ENCODE measurements around the gene GATD1. TPM values are rescaled to one million over a fixed set of nuclear protein-coding genes. Genes with fewer than 3 reads are reported as not detected.
A peak's percentile ranks its signal among the peaks of the same experiment; 100 is the strongest.

GATD1 gene
- polyA plus RNA-seq, 2 donors, result 23.1 to 49.2 TPM

DNA sequence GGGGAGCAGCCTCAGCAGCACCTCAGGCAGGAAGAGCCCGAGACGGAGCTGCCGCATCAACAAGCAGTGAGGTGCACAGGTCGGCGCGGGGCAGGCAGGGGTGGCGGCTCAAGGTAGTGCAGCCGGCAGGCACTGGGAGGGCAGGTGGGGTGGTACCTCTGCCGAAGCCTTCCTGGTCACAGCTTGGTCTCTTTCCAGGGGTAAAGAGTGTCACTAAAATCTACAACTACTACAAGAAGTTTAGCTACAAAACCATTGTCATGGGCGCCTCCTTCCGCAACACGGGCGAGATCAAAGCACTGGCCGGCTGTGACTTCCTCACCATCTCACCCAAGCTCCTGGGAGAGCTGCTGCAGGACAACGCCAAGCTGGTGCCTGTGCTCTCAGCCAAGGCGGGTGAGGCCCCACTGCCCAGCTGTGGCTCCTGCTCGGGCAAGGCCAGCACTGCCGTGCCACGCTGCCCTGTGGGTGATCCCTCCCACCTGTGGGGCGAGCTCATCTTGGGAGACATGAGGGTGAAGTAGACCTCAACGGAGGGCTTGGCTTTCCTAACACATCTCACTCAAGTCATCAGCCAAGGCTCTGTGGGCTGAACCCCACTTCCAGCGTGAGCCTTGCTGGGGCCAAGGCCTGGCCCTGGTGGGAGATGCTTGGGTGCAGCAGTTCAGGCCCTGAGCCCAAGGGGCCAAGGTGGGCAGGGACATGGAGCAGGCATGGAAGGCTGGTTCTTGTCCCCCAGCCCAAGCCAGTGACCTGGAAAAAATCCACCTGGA lies 13.6 kb downstream of the GATD1 start:
- 69 to 77% methylated on average over 22 of the region's 22 CpGs for WGBS, 2 donors
- H3K27me3 ChIP-seq (ENCODE audit: control insufficient read depth in 1 of 2, insufficient read depth in 2 of 2, low read length in 2 of 2), result no peaks in the 10 kb centered on the region
- H3K27ac ChIP-seq (ENCODE audit: low read depth in 2 of 2, low read length in 1 of 2), result peak overlapping the region; percentile 91 to 96
- H3K4me1 ChIP-seq (ENCODE audit: control insufficient read depth in 2 of 2, insufficient read depth in 2 of 2, low read length in 1 of 2), result peaks cover 0 to 14% of the 10 kb centered on the region in 2 donors
- peaks cover 14 to 51% of the 10 kb centered on the region in 2 donors for H3K36me3 ChIP-seq (ENCODE audit: control insufficient read depth in 2 of 2, insufficient read depth in 2 of 2, low read length in 1 of 2)
- no peak overlapping the region for H3K4me3 ChIP-seq (ENCODE audit: low read depth in 1 of 2, low read length in 2 of 2)
- no peaks in the 10 kb centered on the region for H3K9me3 ChIP-seq (ENCODE audit: control insufficient read depth in 2 of 2, insufficient read depth in 1 of 2, low read depth in 1 of 2, low read length in 1 of 2)

- WGBS, 2 donors, result 45 to 50% methylated on average over 22 to 23 of the region's 24 CpGs
- H3K36me3 ChIP-seq (ENCODE audit: control insufficient read depth in 2 of 2, insufficient read depth in 2 of 2, low read length in 1 of 2), result peaks cover 14 to 53% of the 10 kb centered on the region in 2 donors
- H3K9me3 ChIP-seq (ENCODE audit: control insufficient read depth in 2 of 2, insufficient read depth in 1 of 2, low read depth in 1 of 2, low read length in 1 of 2), result no peaks in the 10 kb centered on the region
- H3K4me3 ChIP-seq (ENCODE audit: low read depth in 1 of 2, low read length in 2 of 2), result no peak overlapping the region
- peak overlapping the region; percentile 91 to 97 for H3K27ac ChIP-seq (ENCODE audit: low read depth in 2 of 2, low read length in 1 of 2)
- peaks cover 0 to 14% of the 10 kb centered on the region in 2 donors for H3K4me1 ChIP-seq (ENCODE audit: control insufficient read depth in 2 of 2, insufficient read depth in 2 of 2, low read length in 1 of 2)
- H3K27me3 ChIP-seq (ENCODE audit: control insufficient read depth in 1 of 2, insufficient read depth in 2 of 2, low read length in 2 of 2), result no peaks in the 10 kb centered on the region
Measured at GRCh38 chr11:763073-763463, 14.2 kb downstream of the GATD1 start.

- H3K9me3 ChIP-seq (ENCODE audit: control insufficient read depth in 2 of 2, insufficient read depth in 1 of 2, low read depth in 1 of 2, low read length in 1 of 2), result no peaks in the 10 kb centered on the region
- peak overlapping the region; percentile 81 to 97 for H3K27ac ChIP-seq (ENCODE audit: low read depth in 2 of 2, low read length in 1 of 2)
- H3K27me3 ChIP-seq (ENCODE audit: control insufficient read depth in 1 of 2, insufficient read depth in 2 of 2, low read length in 2 of 2), result no peaks in the 10 kb centered on the region
- H3K36me3 ChIP-seq (ENCODE audit: control insufficient read depth in 2 of 2, insufficient read depth in 2 of 2, low read length in 1 of 2), result peaks cover 14 to 53% of the 10 kb centered on the region in 2 donors
- peaks cover 0 to 14% of the 10 kb centered on the region in 2 donors for H3K4me1 ChIP-seq (ENCODE audit: control insufficient read depth in 2 of 2, insufficient read depth in 2 of 2, low read length in 1 of 2)
- 39 to 41% methylated on average over 8 to 10 of the region's 10 CpGs for WGBS, 2 donors
- no peak overlapping the region for H3K4me3 ChIP-seq (ENCODE audit: low read depth in 1 of 2, low read length in 2 of 2)
Measured at GRCh38 chr11:762421-763072, 14.7 kb downstream of the GATD1 start.

DNA sequence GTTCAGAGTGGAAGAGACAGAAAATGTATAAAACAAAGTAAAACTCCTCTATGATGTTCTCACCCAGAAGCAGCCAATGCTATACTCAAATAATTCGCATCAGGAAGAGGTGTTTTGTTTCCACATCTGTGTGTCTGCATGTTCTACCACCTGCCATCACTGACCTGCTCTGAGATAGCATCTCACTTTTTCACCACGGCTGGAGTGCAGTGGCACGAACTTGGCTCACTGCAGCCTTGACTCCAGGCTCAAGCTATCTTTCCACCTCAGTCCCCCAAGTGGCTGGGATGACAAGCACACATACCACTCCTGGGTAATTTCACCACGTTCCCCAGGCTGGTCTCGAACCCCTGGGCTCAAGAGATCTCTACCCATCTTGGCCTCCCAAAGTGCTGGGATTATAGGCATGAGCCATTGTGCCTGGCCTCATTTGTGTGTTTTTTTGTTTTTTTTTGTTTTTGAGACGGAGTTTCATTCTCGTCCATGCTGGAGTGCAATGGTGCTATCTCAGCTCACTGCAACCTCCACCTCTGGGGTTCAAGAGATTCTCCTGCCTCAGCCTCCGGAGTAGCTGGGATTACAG lies 15.7 kb downstream of the GATD1 start:
- peak overlapping the region in 1 of 2 donors; percentile 97 for H3K27ac ChIP-seq (ENCODE audit: low read depth in 2 of 2, low read length in 1 of 2)
- WGBS, 2 donors, result 91 to 93% methylated on average over 8 of the region's 8 CpGs
- H3K27me3 ChIP-seq (ENCODE audit: control insufficient read depth in 1 of 2, insufficient read depth in 2 of 2, low read length in 2 of 2), result no peaks in the 10 kb centered on the region
- H3K9me3 ChIP-seq (ENCODE audit: control insufficient read depth in 2 of 2, insufficient read depth in 1 of 2, low read depth in 1 of 2, low read length in 1 of 2), result no peaks in the 10 kb centered on the region
- peaks cover 14 to 47% of the 10 kb centered on the region in 2 donors for H3K36me3 ChIP-seq (ENCODE audit: control insufficient read depth in 2 of 2, insufficient read depth in 2 of 2, low read length in 1 of 2)
- H3K4me3 ChIP-seq (ENCODE audit: low read depth in 1 of 2, low read length in 2 of 2), result no peak overlapping the region
- peaks cover 0 to 11% of the 10 kb centered on the region in 2 donors for H3K4me1 ChIP-seq (ENCODE audit: control insufficient read depth in 2 of 2, insufficient read depth in 2 of 2, low read length in 1 of 2)

GRCh38 chr11:760236-760635 lies 17.1 kb downstream of the GATD1 start:
- Histone ChIP-seq H3K27ac (ENCODE audit: low read depth in 2 of 2, low read length in 1 of 2) (no peak overlapping the region), H3K36me3 (ENCODE audit: control insufficient read depth in 2 of 2, insufficient read depth in 2 of 2, low read length in 1 of 2) (peaks cover 15 to 45% of the 10 kb centered on the region in 2 donors), H3K4me3 (ENCODE audit: low read depth in 1 of 2, low read length in 2 of 2) (no peak overlapping the region), H3K9me3 (ENCODE audit: control insufficient read depth in 2 of 2, insufficient read depth in 1 of 2, low read depth in 1 of 2, low read length in 1 of 2) (no peaks in the 10 kb centered on the region), H3K4me1 (ENCODE audit: control insufficient read depth in 2 of 2, insufficient read depth in 2 of 2, low read length in 1 of 2) (peaks cover 0 to 11% of the 10 kb centered on the region in 2 donors), H3K27me3 (ENCODE audit: control insufficient read depth in 1 of 2, insufficient read depth in 2 of 2, low read length in 2 of 2) (no peaks in the 10 kb centered on the region)

DNA sequence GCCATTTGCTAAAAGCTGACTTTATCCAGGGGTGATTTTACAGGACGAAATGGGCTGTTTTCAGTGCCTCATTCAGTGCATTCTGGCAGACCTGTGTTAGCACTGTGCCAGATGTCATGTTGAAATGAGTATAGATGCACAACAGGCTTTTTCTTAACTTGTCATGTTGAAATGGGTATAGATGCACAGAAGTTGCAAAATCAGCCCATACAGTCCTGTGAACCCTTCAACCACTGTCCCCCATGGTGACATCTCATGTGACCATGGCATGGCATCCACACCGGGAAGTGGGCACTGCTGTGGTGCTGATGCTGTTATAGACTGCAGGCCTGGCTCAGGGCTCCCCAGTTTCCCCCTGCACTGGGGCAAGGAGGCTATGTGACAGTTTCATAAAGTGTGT lies 27.6 kb downstream of the GATD1 start:
- Histone ChIP-seq H3K4me1 (ENCODE audit: control insufficient read depth in 2 of 2, insufficient read depth in 2 of 2, low read length in 1 of 2) (peaks cover 0 to 4% of the 10 kb centered on the region in 2 donors), H3K4me3 (ENCODE audit: low read depth in 1 of 2, low read length in 2 of 2) (peak overlapping the region in 1 of 2 donors; percentile 20), H3K9me3 (ENCODE audit: control insufficient read depth in 2 of 2, insufficient read depth in 1 of 2, low read depth in 1 of 2, low read length in 1 of 2) (no peaks in the 10 kb centered on the region), H3K36me3 (ENCODE audit: control insufficient read depth in 2 of 2, insufficient read depth in 2 of 2, low read length in 1 of 2) (peaks cover 0 to 4% of the 10 kb centered on the region in 2 donors), H3K27ac (ENCODE audit: low read depth in 2 of 2, low read length in 1 of 2) (no peak overlapping the region), H3K27me3 (ENCODE audit: control insufficient read depth in 1 of 2, insufficient read depth in 2 of 2, low read length in 2 of 2) (no peaks in the 10 kb centered on the region)
- 55 to 74% methylated on average over 2 of the region's 2 CpGs for WGBS, 2 donors

GRCh38 chr11:748007-748359 lies 29.3 kb downstream of the GATD1 start:
- no peaks in the 10 kb centered on the region for H3K9me3 ChIP-seq (ENCODE audit: control insufficient read depth in 2 of 2, insufficient read depth in 1 of 2, low read depth in 1 of 2, low read length in 1 of 2)
- H3K4me3 ChIP-seq (ENCODE audit: low read depth in 1 of 2, low read length in 2 of 2), result peak overlapping the region; percentile 80 to 98
- no peaks in the 10 kb centered on the region for H3K27me3 ChIP-seq (ENCODE audit: control insufficient read depth in 1 of 2, insufficient read depth in 2 of 2, low read length in 2 of 2)
- H3K4me1 ChIP-seq (ENCODE audit: control insufficient read depth in 2 of 2, insufficient read depth in 2 of 2, low read length in 1 of 2), result peaks cover 0 to 4% of the 10 kb centered on the region in 2 donors
- peaks cover 0 to 4% of the 10 kb centered on the region in 2 donors for H3K36me3 ChIP-seq (ENCODE audit: control insufficient read depth in 2 of 2, insufficient read depth in 2 of 2, low read length in 1 of 2)
- H3K27ac ChIP-seq (ENCODE audit: low read depth in 2 of 2, low read length in 1 of 2), result peak overlapping the region; percentile 94
- WGBS, 2 donors, result 4 to 5% methylated on average over 18 of the region's 18 CpGs

- WGBS, 2 donors, result 0% methylated on average over 84 to 112 of the region's 112 CpGs
- Histone ChIP-seq H3K27me3 (ENCODE audit: control insufficient read depth in 1 of 2, insufficient read depth in 2 of 2, low read length in 2 of 2) (no peaks in the 10 kb centered on the region), H3K4me3 (ENCODE audit: low read depth in 1 of 2, low read length in 2 of 2) (peak within 1 kb of the TSS; percentile 80 to 98), H3K27ac (ENCODE audit: low read depth in 2 of 2, low read length in 1 of 2) (peak within 1 kb of the TSS; percentile 94), H3K9me3 (ENCODE audit: control insufficient read depth in 2 of 2, insufficient read depth in 1 of 2, low read depth in 1 of 2, low read length in 1 of 2) (no peaks in the 10 kb centered on the region), H3K4me1 (ENCODE audit: control insufficient read depth in 2 of 2, insufficient read depth in 2 of 2, low read length in 1 of 2) (peaks cover 0 to 7% of the 10 kb centered on the region in 2 donors), H3K36me3 (ENCODE audit: control insufficient read depth in 2 of 2, insufficient read depth in 2 of 2, low read length in 1 of 2) (peaks cover 0 to 2% of the 10 kb centered on the region in 2 donors)
Measured at GRCh38 chr11:747158-748006, 29.9 kb downstream of the GATD1 start, which contains the start of gene TALDO1. TSS of gene TALDO1 (plus strand) at chr11:747464. CDS start at chr11:747482, 18 bp downstream.
